Activated T-cell treated with anti-CD3 and anti-CD28 coated beads for 4 hours (primary cell): ENCODE measurements around the gene VSTM2L.

ENCODE experiments used
- DNase-seq: peaks from one replicate; pipeline ENCODE4 v3.0.0-alpha.2; 2020

The VSTM2L gene

GRCh38 chr20:37901654-37902503, 1.0 kb upstream of the VSTM2L start:
- DNase-seq = no peak

GRCh38 chr20:37903317-37904007, 535 bp downstream of the VSTM2L start:
- DNase-seq = no peak

GRCh38 chr20:37904008-37904642, 1.2 kb downstream of the VSTM2L start:
- no peak for DNase-seq

GRCh38 chr20:37904845-37905373, 2.0 kb downstream of the VSTM2L start:
- no peak for DNase-seq

- DNase-seq = no peak
Observed at GRCh38 chr20:37905671-37906613, 3.0 kb downstream of the VSTM2L start.

GRCh38 chr20:37907330-37907676, 4.4 kb downstream of the VSTM2L start:
- no peak for DNase-seq

GRCh38 chr20:37907677-37908401, 4.9 kb downstream of the VSTM2L start:
- no peak for DNase-seq

GRCh38 chr20:37911261-37911660, 8.3 kb downstream of the VSTM2L start:
- no peak for DNase-seq

GRCh38 chr20:37911838-37912281, 8.9 kb downstream of the VSTM2L start:
- DNase-seq = no peak

GRCh38 chr20:37912874-37913273, 9.9 kb downstream of the VSTM2L start:
- no peak for DNase-seq

GRCh38 chr20:37913567-37914366, 10.8 kb downstream of the VSTM2L start:
- no peak for DNase-seq

- DNase-seq = no peak
Observed at GRCh38 chr20:37914367-37914671, 11.4 kb downstream of the VSTM2L start.

- DNase-seq = no peak
Observed at GRCh38 chr20:37914672-37915433, 11.9 kb downstream of the VSTM2L start.

GRCh38 chr20:37915434-37915787, 12.5 kb downstream of the VSTM2L start:
- DNase-seq = no peak

- no peak for DNase-seq
Observed at GRCh38 chr20:37915800-37916570, 13.1 kb downstream of the VSTM2L start.

- no peak for DNase-seq
Observed at GRCh38 chr20:37917461-37917860, 14.5 kb downstream of the VSTM2L start.

- no peak for DNase-seq
Observed at GRCh38 chr20:37918035-37918434, 15.1 kb downstream of the VSTM2L start.

- no peak for DNase-seq
Observed at GRCh38 chr20:37919389-37920040, 16.6 kb downstream of the VSTM2L start.

- DNase-seq = no peak
Observed at GRCh38 chr20:37920270-37920669, 17.3 kb downstream of the VSTM2L start.
